ENCODE data around the gene GLOD4.
"Not testable (repeated sequence)": the region's sequence is repeated elsewhere in the genome, so short reads cannot be mapped to it uniquely, and the experiment has no call there.

GLOD4 gene

DNA sequence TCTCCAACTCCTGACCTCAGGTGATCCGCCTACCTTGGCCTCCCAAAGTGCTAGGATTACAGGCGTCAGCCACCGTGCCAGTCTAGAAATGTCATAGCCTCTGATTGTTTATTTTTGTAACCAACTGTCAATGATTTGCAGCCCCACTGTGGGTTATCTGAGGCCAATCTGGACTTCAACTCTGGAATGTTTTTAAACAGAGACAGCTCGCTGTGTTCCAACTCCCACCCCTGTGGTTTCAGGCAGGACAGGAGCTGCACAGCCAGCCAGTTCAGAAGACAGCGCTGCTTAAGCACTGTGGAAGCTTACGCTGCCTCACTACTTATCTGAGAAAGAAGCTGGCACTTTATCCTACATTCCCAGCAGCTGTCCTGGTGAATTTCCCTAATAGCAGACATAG is 19.6 kb upstream of the GLOD4 start:
- DNase-seq, result no peak

DNA sequence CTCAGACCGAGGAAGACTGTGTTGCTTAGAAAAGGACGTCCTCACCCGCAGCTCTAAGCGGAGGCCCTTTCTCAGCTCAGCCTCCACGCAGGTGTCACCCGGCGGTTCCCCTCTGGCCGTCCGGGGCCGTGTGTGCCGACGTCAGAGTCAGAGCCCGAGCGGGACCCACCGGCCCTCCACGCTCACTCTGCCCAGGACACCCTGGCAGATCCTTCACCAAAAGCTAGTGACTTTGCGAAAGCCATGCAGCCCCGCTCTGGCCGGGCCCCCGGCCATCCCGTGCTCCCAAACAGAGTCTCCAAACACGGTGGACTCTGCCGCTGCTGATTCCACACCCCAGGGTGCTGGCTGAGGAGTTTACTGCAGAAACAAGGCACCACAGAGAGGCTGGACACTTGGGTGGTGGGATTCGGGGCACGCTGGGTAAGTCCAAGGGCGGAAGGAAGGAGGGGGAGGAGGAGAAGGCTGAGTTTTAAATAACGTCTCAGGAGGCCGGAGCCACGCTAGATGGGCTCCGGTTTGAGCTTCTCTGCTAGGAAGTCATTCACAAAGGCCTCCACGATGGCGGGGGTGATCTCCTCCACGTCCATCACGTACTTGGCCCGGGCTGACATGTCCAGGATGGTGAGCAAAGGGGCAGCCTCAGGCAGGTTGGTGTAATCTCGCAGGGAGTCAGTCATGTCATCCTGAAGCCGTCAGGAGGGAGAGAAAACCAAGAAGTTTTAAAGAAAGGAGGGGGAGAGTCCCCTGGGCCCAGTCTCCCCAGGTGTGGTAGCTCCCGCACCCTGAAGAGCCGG is 18.6 kb upstream of the GLOD4 start:
- DNase-seq, result no peak

GRCh38 chr17:799261-799660 is 17.2 kb upstream of the GLOD4 start:
- no peak for DNase-seq

DNA sequence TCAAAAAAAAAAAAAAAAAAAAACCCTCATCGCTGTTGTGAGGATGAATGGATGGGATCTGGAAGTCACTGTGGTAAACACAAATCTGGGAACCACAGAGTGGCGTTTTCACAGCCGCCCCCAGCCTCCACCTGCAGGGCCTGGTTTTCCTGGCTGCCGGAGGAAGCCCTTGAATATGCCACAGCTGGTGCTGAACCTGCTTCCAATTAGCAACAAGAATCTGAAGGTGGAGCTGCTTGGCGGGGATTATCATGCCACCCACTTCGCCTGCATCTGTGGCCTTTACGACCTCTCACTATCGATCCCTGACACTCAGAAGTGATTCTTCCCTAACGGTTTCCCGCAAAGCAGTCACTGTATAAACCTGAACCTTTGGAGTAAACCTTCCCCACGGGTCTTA is 16.2 kb upstream of the GLOD4 start:
- no peak for DNase-seq

GRCh38 chr17:797236-797840 is 15.3 kb upstream of the GLOD4 start:
- DNase-seq, result no peak

DNA sequence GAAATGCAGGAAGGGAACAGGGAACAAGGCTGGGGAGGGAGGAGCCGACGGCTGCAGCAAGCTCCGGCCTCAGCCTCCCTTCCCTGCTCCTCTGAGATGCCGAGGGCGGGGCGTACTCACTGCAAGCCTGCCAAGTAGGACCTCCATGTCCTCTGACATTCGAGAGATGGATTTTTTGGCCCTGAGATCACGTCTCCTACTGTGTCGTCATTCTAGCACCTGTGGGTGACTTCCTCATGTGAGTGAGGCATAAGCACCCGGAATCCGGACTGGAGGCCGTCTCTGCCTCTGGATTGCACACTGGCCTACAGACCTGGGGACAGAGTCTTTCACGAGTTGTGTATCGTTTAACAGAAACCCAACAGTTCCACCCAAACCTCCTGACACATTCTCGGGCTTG is 14.5 kb upstream of the GLOD4 start:
- DNase-seq, result no peak

DNA sequence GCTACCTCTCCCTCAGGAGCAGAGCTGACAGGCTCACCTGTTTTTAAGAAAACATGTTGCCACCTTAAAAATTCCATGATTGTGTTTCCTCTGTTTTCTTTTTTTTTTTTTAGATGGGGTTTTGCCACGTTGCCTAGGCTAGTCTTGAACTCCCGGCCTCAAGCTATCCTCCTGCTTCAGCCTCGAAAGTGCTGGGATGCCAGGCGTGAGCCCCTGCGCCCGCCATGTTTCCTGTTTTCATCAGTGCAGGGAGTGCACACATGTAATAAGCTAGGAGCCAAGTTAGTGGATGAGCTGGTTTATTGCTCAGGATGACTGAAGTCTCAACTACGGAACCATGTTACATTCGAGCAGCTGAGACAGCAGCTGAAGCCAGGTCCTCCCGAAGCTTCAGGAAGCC is 13.6 kb upstream of the GLOD4 start:
- DNase-seq, result no peak

DNA sequence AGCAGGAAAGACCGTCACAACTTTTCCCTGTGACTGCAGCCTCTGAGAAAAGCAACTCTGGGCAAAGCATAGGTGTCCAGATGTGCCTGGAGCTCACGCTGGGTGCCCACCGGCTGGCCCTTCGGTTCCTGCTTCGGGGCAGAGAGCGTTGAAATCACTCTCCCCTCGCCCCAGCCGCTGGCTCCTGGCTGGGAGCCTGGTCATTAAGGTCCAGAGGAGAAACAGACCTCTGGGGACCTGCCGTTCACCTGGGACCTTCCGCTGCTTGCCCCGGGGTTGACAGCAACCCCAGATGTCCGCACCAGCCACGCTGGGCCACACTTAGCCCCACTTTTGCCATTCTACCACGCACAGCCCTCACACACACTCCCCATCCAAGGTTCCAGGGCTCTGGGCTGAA is 13.2 kb upstream of the GLOD4 start:
- DNase-seq, result no peak

DNA sequence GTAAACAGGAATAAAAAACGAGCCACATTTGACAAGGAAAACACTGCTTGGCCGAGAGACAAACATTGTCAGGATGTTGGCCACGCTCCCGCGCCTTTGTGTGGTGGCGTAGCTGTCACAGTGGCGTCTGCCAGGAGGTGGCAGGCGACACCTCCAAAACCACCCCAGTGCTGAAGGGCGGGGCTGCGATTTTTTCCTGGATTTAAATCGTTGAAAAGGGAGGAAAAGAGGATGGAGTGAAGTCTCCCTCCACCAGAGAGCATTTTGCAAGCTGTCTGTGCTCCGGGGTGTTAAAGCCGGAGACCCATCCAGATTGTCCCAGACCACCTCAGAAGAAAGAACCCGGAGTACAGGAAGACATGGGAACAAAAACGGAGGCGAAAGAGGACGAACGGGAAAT is 12.8 kb upstream of the GLOD4 start:
- peak; percentile 88 for DNase-seq

- no peak for DNase-seq
Observed at GRCh38 chr17:792277-792676, 10.2 kb upstream of the GLOD4 start.

DNA sequence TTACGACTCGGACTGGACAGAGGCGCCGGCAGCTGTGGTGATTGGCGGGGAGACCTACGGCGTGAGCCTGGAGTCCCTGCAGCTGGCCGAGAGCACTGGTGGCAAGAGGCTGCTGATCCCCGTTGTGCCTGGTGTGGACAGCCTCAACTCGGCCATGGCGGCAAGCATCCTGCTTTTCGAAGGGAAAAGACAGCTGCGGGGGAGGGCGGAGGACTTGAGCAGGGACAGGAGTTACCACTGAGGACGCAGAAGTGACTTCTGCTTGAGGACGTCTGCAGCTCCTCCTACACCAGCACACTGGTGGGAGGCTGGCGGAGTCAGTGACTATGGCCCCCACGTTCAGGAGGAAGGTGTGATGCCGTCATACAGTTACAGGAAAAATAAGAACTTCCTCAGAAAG is 9.7 kb upstream of the GLOD4 start:
- DNase-seq, result no peak

- not testable (repeated sequence) for DNase-seq
Observed at GRCh38 chr17:790874-791247, 8.8 kb upstream of the GLOD4 start.

GRCh38 chr17:789931-790873 is 8.1 kb upstream of the GLOD4 start:
- not testable (repeated sequence) for DNase-seq

DNA sequence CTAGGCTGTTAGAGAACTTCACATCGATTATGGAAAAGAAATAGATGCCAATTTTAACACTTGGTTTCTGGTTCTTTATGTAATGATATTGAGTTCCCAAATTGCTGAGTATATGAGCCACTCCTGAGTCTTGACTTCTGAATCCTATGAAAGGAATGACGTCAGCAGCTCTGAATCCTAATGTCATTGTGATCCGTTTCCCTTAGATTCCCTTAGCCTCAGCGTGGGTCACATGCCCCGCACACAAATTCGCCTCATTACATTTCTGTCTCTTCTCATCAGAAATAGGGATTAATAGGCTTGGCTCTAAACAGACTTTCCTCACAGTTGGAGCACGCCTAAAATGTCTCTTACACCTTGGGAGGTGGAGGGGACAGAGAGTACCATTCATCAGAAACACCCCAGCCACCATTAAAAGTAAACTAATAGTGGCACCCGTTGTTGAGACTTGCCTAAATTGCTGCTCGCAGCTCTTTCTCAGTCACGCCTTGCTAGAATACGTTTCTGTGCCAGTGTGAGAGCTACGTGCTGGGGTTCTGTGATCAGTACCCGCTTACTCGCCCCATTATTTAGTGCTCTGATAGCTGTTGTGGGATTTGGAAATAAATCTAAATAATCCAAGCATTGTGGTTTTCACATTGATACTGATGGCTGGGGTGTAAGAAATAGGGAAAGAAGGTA is 7.2 kb upstream of the GLOD4 start:
- DNase-seq, result no peak

DNA sequence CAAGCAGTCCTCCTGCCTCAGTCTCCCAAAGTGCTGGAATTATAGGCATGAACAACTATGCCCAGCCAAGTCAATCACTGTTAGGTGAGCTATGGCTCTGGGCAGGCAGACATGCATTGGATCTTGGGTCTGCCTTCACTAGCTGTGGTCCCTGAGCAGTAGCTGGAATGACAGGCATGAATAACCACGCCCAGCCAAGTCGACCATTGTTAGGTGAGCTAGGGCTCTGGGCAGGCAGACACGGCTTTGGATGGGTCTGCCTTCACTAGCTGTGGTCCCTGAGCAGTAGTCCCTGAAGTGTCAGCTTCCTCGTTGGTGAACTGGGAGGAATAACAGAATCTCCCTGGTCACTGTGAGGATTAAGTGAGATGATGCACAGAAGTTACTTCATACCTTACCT is 6.5 kb upstream of the GLOD4 start:
- no peak for DNase-seq

GRCh38 chr17:787641-788221 is 5.7 kb upstream of the GLOD4 start:
- DNase-seq, result no peak

DNA sequence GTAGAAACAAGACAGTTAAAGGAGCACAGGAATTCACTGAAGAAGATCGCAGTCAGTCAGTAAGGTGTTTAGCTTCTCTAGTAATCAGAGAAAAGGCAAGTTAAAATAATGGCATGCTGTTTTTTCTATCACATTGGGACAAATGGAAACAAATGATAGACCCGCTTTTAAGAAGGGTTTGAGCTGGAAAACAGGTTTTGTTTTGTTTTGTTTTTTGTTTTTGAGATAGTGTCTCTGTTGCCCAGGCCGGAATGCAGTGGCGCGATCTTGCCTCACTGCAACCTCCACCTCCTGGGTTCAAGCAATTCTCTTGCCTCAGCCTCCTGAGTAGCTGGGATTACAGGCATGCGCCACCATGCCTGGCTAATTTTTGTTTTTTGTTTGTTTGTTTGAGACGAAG is 3.8 kb upstream of the GLOD4 start:
- DNase-seq, result not testable (repeated sequence)

DNA sequence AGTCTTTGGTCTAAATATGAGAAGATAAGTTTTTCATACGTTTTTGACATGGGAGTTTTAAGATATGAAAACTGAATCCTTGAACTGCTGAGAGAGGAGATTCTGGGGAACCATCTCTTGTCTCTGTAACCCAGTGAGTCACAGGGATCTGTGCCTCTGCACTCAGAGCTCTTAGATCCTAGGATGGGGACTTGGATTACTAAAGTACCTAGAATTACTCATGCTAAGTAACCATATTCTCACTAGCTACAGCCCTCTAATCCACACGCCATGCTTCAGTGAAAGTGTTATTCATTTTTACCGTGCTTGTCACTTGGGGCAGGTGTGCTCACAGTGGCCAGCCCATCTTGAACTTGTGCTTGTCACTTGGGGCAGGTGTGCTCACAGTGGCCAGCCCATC is 2.1 kb upstream of the GLOD4 start:
- no peak for DNase-seq

DNA sequence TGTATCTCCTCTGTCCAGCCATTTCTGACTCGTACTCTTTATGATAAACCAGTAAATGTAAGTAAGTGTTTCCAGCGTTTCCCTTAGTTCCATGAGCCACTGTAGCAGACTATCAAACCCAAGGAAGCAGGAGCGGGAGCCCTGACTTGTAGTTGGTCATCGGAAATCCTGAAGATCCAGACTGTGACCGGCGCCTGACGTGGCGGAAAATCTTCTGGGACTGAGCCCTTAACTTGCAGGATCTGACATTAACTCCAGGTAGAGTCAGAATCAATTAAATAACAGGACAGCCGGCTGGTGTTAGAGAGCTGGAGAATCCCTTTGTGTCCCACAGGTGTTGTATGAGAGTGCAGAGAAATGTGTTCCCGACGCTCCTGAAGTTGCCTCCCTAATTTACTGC is 4.0 kb downstream of the GLOD4 start:
- DNase-seq, result no peak

- DNase-seq, result no peak
Observed at GRCh38 chr17:774313-774584, 7.8 kb downstream of the GLOD4 start.

DNA sequence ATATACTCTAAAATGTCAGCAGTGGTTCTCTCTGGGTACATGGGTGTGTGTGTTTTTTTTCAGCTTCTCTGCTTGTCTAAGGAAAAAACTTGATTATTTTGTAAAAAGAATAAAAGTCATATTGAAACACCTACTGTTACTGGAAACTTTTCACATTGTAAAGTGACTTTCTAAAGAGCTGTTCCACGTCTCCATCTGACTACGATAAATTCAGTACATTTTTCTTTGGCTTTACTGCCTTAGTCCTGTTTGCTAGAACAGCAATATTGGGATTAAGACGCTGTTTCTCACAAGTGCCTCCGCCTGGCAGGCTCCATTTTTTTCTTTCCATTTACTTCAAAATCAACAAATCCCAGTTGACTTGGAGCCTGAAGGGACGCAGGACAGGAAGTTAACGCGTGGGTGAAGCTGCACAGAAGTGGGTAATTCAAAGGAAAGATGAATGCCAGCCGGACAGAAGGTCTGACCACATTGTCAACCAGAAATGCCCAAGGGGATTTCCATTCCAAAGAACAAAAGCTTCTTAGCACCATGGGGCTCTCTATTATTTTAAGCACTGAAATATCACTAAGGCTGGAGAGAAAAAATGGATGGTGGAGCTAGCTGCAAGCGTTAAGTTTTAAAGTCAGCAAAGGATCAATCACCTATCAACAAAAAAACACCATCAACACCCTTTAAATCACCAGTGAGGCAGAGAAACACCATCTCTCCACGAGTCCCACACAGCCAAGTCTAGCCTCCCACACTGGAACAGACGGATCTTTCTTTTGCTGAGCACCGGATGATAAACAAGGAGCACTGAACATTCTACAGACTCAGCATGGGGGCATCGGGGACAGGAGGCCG is 8.4 kb downstream of the GLOD4 start:
- DNase-seq, result no peak

- no peak for DNase-seq
Observed at GRCh38 chr17:773016-773415, 9.1 kb downstream of the GLOD4 start.
